Measurements from ENCODE around the gene ACSM6. TPM values are rescaled to one million over a fixed set of nuclear protein-coding genes. Genes with fewer than 3 reads are reported as not detected.

The ACSM6 gene
- total and polyA plus RNA-seq, 2 of the 8 experiments (the other 6 are each of a cell fraction or from before 2014, with no cell fraction given): 0.33 TPM; not detected in 1

GRCh38 chr10:95260909-95261552 is 67.0 kb downstream of the ACSM6 start:
- WGBS, 2 experiments (ENCODE audit: extremely low coverage in 1 of 2, insufficient coverage in 1 of 2, insufficient read length in 1 of 2, insufficient replicate concordance in 2 of 2, low coverage in 1 of 2, low lambda C conversion rate in 2 of 2, missing lambda C conversion rate in 1 of 2): 93% methylated on average over 4 of the region's 4 CpGs; no CpG with 5 or more reads in 1 of the 2 experiments
- no peaks in the 10 kb centered on the region for H4K20me1 ChIP-seq (replicated peaks in 1 of 2; ENCODE audit: control insufficient read depth in 1 of 2, insufficient read depth in 2 of 2, low read length in 2 of 2)
- no peak overlapping the region for H2AFZ ChIP-seq (ENCODE audit: low read length)
- H3K27me3 ChIP-seq (replicated peaks in 1 of 4; ENCODE audit: control insufficient read depth in 3 of 4, extremely low read depth in 1 of 4, insufficient read depth in 3 of 4, low read length in 3 of 4): no peaks in the 10 kb centered on the region
- no peak overlapping the region for H2BK120ac ChIP-seq (replicated peaks; ENCODE audit: low read depth, low read length)
- H3K23ac ChIP-seq (ENCODE audit: insufficient read length): no peak overlapping the region
- H3K79me1 ChIP-seq (ENCODE audit: low read depth, low read length): peaks cover 2% of the 10 kb centered on the region; the same call in 1 of the 2 replicates
- H4K91ac ChIP-seq (replicated peaks; ENCODE audit: insufficient read length, low read length): no peak overlapping the region
- H3K18ac ChIP-seq (ENCODE audit: extremely low read depth, low read length): no peak overlapping the region
- H3K56ac ChIP-seq (replicated peaks; ENCODE audit: insufficient read length, low read depth, low read length): no peak overlapping the region
- H4K8ac ChIP-seq (ENCODE audit: extremely low read depth, insufficient read depth, low read length): peak overlapping the region; percentile 20; the same call in 1 of the 2 replicates
- H3K9me3 ChIP-seq (ENCODE audit: insufficient read depth in 2 of 2, low read depth in 1 of 2, low read length in 1 of 2): 0 out of 4 replicates have a peak, but pooled peaks cover 0 to 3% of the 10 kb centered on the region in 2 experiments
- H3K27ac ChIP-seq (ENCODE audit: low read depth, low read length): no peak overlapping the region
- H3K9ac ChIP-seq (replicated peaks in 1 of 4; ENCODE audit: extremely low read depth in 1 of 4, low read depth in 3 of 4, low read length in 3 of 4): no peak overlapping the region
- no peak overlapping the region for H2BK12ac ChIP-seq (ENCODE audit: low read depth, low read length)
- H3K36me3 ChIP-seq (ENCODE audit: control insufficient read depth in 2 of 4, insufficient read depth in 4 of 4, low read length in 3 of 4): peaks cover 11 to 77% (median 36%) of the 10 kb centered on the region in 4 experiments
- H2BK20ac ChIP-seq (ENCODE audit: low read length): 0 out of 2 replicates have a peak overlapping the region, but pooled peaks have one; percentile 83
- H3K23me2 ChIP-seq (ENCODE audit: low read depth, low read length): no peaks in the 10 kb centered on the region
- H3K4me1 ChIP-seq (replicated peaks in 1 of 4; ENCODE audit: control insufficient read depth in 3 of 4, insufficient read depth in 4 of 4, low read length in 3 of 4): peaks cover 5 to 24% (median 12%) of the 10 kb centered on the region in 4 experiments
- H3K4me2 ChIP-seq (ENCODE audit: insufficient read depth in 1 of 2, low read depth in 2 of 2, low read length in 2 of 2): no peak overlapping the region
- H3K14ac ChIP-seq (ENCODE audit: insufficient read length): no peak overlapping the region
- no peak overlapping the region for H3K4me3 ChIP-seq (ENCODE audit: extremely low read depth in 1 of 4, insufficient read depth in 2 of 4, low read depth in 3 of 4, low read length in 4 of 4)
- no peak overlapping the region for H2BK15ac ChIP-seq (ENCODE audit: low read length)
- ChIA-PET POLR2A (ENCODE audit: partially characterized antibody) (interaction anchor here (1.8 kb wide), 1 partner anchor 30 kb away, joined by 5 read pairs; no protein-coding TSS in a partner anchor), CTCF (ENCODE audit: partially characterized antibody) (interaction anchor here (1.5 to 7.3 kb wide), 5 partner anchors 15 to 102 kb away, joined by 5 to 52 read pairs (median 9); no protein-coding TSS in a partner anchor)
- no peak overlapping the region for H4K5ac ChIP-seq (ENCODE audit: insufficient read length, low read depth, low read length)
- no peak overlapping the region for H3K4ac ChIP-seq (replicated peaks; ENCODE audit: insufficient read length, low read depth, low read length)
- FAIRE-seq (no peak), DNase-seq (ENCODE audit: low read depth in 1 of 2, low spot score in 2 of 2) (peak in 1 of 2 experiments; percentile 28)
- H2AK5ac ChIP-seq (ENCODE audit: low read depth, low read length): no peak overlapping the region
- H3K79me2 ChIP-seq (ENCODE audit: control insufficient read depth in 1 of 2, insufficient read depth in 2 of 2, low read length in 2 of 2): peaks cover 0 to 13% of the 10 kb centered on the region in 2 experiments; a peak in 1 of 4 replicates
- no peak overlapping the region for H2BK5ac ChIP-seq (ENCODE audit: low read depth, low read length)
- TF ChIP-seq MAFK (IDR thresholded peaks at IDR 0.05; ENCODE audit: low read depth, low read length) (no peak), CTBP2 (IDR thresholded peaks at IDR 0.05; ENCODE audit: borderline replicate concordance, insufficient read depth, insufficient read length, low read length) (no peak), TAF1 (IDR thresholded peaks at IDR 0.05; ENCODE audit: low read depth, low read length) (no peak), ATF3 (IDR thresholded peaks at IDR 0.05; ENCODE audit: insufficient read depth, low read depth, low read length) (no peak), SP1 (IDR thresholded peaks at IDR 0.05; ENCODE audit: low read depth, low read length) (no peak), BACH1 (IDR thresholded peaks at IDR 0.05; ENCODE audit: low read length) (no peak), CEBPB (IDR thresholded peaks at IDR 0.05; ENCODE audit: low read depth, low read length) (no peak), NRF1 (IDR thresholded peaks at IDR 0.05; ENCODE audit: low read depth, low read length) (no peak), NANOG (IDR thresholded peaks at IDR 0.05; ENCODE audit: insufficient read depth, low read depth, low read length, poor library complexity, severe bottlenecking) (no peak), MAX (IDR thresholded peaks at IDR 0.05) (no peak), POLR2AphosphoS5 (IDR thresholded peaks at IDR 0.05; ENCODE audit: low read depth, low read length) (no peak), SP2 (IDR thresholded peaks at IDR 0.05; ENCODE audit: low read length) (no peak)

Measured in H1 (cell line).